ENCODE measurements around the gene GPR17. TPM values are rescaled to one million over a fixed set of nuclear protein-coding genes. Genes with fewer than 3 reads are reported as not detected.

Gene GPR17
- total and polyA plus RNA-seq, 2 experiments from 2014 or later = not detected

- no peaks in the 10 kb centered on the region for H3K4me1 Mint-ChIP-seq
- H3K27me3 Mint-ChIP-seq (ENCODE audit: insufficient read depth, low read depth, poor library complexity) = peaks cover 2% of the 10 kb centered on the region
- Histone ChIP-seq H3K36me3 (ENCODE audit: insufficient read depth) (no peaks in the 10 kb centered on the region), H2AFZ (no peak overlapping the region), H3K27ac (ENCODE audit: low read depth) (no peak overlapping the region), H3K27me3 (ENCODE audit: insufficient read depth) (no peaks in the 10 kb centered on the region), H3K4me3 (no peak overlapping the region), H3K4me2 (no peak overlapping the region), H4K20me1 (replicated peaks; ENCODE audit: insufficient read depth) (no peaks in the 10 kb centered on the region), H3K4me1 (ENCODE audit: insufficient read depth) (no peaks in the 10 kb centered on the region), H3K9me2 (ENCODE audit: insufficient read depth) (no peaks in the 10 kb centered on the region), H3K79me2 (replicated peaks; ENCODE audit: insufficient read depth) (no peaks in the 10 kb centered on the region), H3F3A (replicated peaks; ENCODE audit: low read depth) (no peaks in the 10 kb centered on the region)
- no peaks in the 10 kb centered on the region for H3K9me3 Mint-ChIP-seq
- TF ChIP-seq EZH2 (IDR thresholded peaks at IDR 0.05; ENCODE audit: low read depth, unreplicated experiment) (no peak), CREB1 (CRISPR knock-in tag; IDR thresholded peaks at IDR 0.05; ENCODE audit: low read depth) (no peak)
- H3K27ac Mint-ChIP-seq = no peak overlapping the region
- H3K4me3 Mint-ChIP-seq = no peak overlapping the region
- ATAC-seq = no peak
- no peaks in the 10 kb centered on the region for H3K36me3 Mint-ChIP-seq (ENCODE audit: low read depth)
- DNase-seq (ENCODE audit: low spot score) = no peak
Measured at GRCh38 chr2:127599211-127599610, 46.7 kb upstream of the GPR17 start.

GRCh38 chr2:127604986-127605385 is 41.0 kb upstream of the GPR17 start:
- H3K79me2 ChIP-seq (replicated peaks; ENCODE audit: insufficient read depth) = no peaks in the 10 kb centered on the region
- Mint-ChIP-seq H3K27me3 (ENCODE audit: insufficient read depth, low read depth, poor library complexity) (peaks cover 8% of the 10 kb centered on the region), H3K9me3 (no peaks in the 10 kb centered on the region), H3K27ac (no peak overlapping the region), H3K4me1 (no peaks in the 10 kb centered on the region), H3K36me3 (ENCODE audit: low read depth) (no peaks in the 10 kb centered on the region), H3K4me3 (no peak overlapping the region)
- H3K36me3 ChIP-seq (ENCODE audit: insufficient read depth) = no peaks in the 10 kb centered on the region
- no peaks in the 10 kb centered on the region for H3K27me3 ChIP-seq (ENCODE audit: insufficient read depth)
- no peaks in the 10 kb centered on the region for H3K9me2 ChIP-seq (ENCODE audit: insufficient read depth)
- H2AFZ ChIP-seq = no peak overlapping the region
- H4K20me1 ChIP-seq (replicated peaks; ENCODE audit: insufficient read depth) = no peaks in the 10 kb centered on the region
- H3K4me1 ChIP-seq (ENCODE audit: insufficient read depth) = no peaks in the 10 kb centered on the region
- H3K4me2 ChIP-seq = no peak overlapping the region
- no peaks in the 10 kb centered on the region for H3F3A ChIP-seq (replicated peaks; ENCODE audit: low read depth)
- no peak for ATAC-seq
- no peak overlapping the region for H3K27ac ChIP-seq (ENCODE audit: low read depth)
- no peak for DNase-seq (ENCODE audit: low spot score)
- no peak overlapping the region for H3K4me3 ChIP-seq
- TF ChIP-seq CREB1 (CRISPR knock-in tag; IDR thresholded peaks at IDR 0.05; ENCODE audit: low read depth) = no peak
- no peak for TF ChIP-seq CTCF (conservative IDR thresholded peaks at IDR 0.05; ENCODE audit: low read depth in 2 of 2)
- TF ChIP-seq JUNB (IDR thresholded peaks at IDR 0.05; ENCODE audit: unreplicated experiment) = no peak
- no peak for TF ChIP-seq ZNF462 (CRISPR knock-in tag; IDR thresholded peaks at IDR 0.05)
- no peak for TF ChIP-seq ZNF331 (CRISPR knock-in tag; IDR thresholded peaks at IDR 0.05; ENCODE audit: low read depth)
- no peak for TF ChIP-seq POLR2AphosphoS5 (IDR thresholded peaks at IDR 0.05; ENCODE audit: low read depth)
- no peak for TF ChIP-seq EZH2 (IDR thresholded peaks at IDR 0.05; ENCODE audit: low read depth, unreplicated experiment)
- no peak for TF ChIP-seq ETS1 (IDR thresholded peaks at IDR 0.05)
- no peak for TF ChIP-seq REST (IDR thresholded peaks at IDR 0.05; ENCODE audit: unreplicated experiment)

All from GM23338 (cell line).